ENCODE results near the gene TFEC. TPM values are rescaled to one million over a fixed set of nuclear protein-coding genes. Genes with fewer than 3 reads are reported as not detected.
"Not testable (repeated sequence)": the region's sequence is repeated elsewhere in the genome, so short reads cannot be mapped to it uniquely, and the experiment has no call there.

TFEC gene
- total RNA-seq, 4 donors from 2014 or later, result 7.3 to 22.9 (median 11.1) TPM

GRCh38 chr7:115933471-115933870 is 97.1 kb downstream of the TFEC start:
- no peak for TF ChIP-seq CTCF (IDR thresholded peaks at IDR 0.05)
- DNase-seq (ENCODE audit: low spot score) (no peak), ATAC-seq (ENCODE audit: low FRiP score) (no peak)

- TF ChIP-seq CTCF (IDR thresholded peaks at IDR 0.05), result no peak
- ATAC-seq (ENCODE audit: low FRiP score) (no peak), DNase-seq (ENCODE audit: low spot score) (no peak)
Observed at GRCh38 chr7:115932880-115933279, 97.7 kb downstream of the TFEC start.

- not testable (repeated sequence) for ATAC-seq (ENCODE audit: low FRiP score); DNase-seq (ENCODE audit: low spot score)
Observed at GRCh38 chr7:115930184-115930583, 100.4 kb downstream of the TFEC start.

DNA sequence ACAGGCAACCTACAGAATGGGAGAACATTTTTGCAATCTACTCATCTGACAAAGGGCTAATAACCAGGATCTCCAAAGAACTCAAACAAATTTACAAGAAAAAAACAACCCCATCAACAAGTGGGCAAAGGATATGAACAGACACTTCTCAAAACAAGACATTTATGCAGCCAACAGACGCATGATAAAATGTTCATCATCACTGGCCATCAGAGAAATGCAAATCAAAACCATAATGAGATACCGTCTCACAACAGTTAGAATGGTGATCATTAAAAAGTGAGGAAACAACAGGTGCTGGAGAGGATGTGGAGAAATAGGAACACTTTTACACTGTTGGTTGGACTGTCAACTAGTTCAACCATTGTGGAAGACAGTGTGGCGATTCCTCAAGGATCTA is 100.8 kb downstream of the TFEC start:
- not testable (repeated sequence) for ATAC-seq (ENCODE audit: low FRiP score); DNase-seq (ENCODE audit: low spot score)

- TF ChIP-seq CTCF (IDR thresholded peaks at IDR 0.05), result no peak
- ATAC-seq (ENCODE audit: low FRiP score) (no peak), DNase-seq (ENCODE audit: low spot score) (no peak)
Observed at GRCh38 chr7:115924411-115924810, 106.2 kb downstream of the TFEC start.

- no peak for TF ChIP-seq CTCF (IDR thresholded peaks at IDR 0.05)
- DNase-seq (ENCODE audit: low spot score), result no peak
Observed at GRCh38 chr7:115920367-115920766, 110.2 kb downstream of the TFEC start.

DNA sequence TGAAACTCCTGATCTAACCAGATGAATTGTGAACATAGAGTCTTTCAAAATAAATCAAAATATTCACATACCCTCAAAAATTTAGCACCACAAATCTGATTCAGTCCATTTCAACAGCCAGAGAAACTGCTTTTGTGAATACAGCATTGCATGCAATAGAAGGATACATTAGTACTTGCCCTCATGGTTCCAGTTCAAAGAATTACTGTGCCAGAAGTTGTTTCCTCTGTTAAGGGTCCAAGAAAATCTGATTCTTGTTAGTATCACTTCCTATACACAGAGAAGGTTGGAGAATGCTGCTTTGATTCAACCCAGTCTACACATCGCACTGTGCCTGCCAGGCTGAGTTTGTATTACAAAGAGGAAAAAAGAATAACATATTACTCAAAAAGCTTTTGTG is 115.6 kb downstream of the TFEC start:
- no peak for DNase-seq (ENCODE audit: low spot score)
- no peak for TF ChIP-seq CTCF (IDR thresholded peaks at IDR 0.05)
- no peak for ATAC-seq (ENCODE audit: low FRiP score)

More at GRCh38 chr7:115920367-115920766, 110.2 kb downstream of the TFEC start:
- no peak for ATAC-seq (ENCODE audit: low FRiP score)

DNA sequence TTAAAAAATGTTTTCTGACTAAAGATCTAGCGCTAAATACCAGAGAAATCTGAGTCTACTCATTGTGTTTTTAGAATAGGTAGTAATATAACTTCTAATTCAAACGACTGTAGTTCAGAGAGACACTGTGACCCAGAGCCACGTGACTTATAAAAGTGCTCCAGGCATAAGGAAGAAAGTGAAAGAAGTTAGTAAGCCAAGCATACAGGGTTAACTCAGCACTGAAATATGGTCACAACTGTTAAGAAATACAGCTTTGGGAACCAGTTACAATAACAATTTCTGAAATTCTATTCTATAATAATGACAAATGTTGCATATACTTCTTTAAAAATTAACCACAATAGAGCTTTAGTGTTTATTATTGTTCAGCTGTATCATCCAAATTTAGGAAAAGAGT is 119.1 kb downstream of the TFEC start:
- no peak for DNase-seq (ENCODE audit: low spot score)
- TF ChIP-seq CTCF (IDR thresholded peaks at IDR 0.05), result no peak
- ATAC-seq (ENCODE audit: low FRiP score), result no peak
